AG20443 (cell line): ENCODE measurements around the gene TBL1X.
"Not testable (repeated sequence)": the region's sequence is repeated elsewhere in the genome, so short reads cannot be mapped to it uniquely, and the experiment has no call there.

Source experiments
- DNase-seq: peaks from one replicate; pipeline ENCODE4 v3.0.0; 2012; ENCODE audit warnings: low spot score, mixed read lengths

TBL1X gene

GRCh38 chrX:9765072-9765736 is 300.3 kb downstream of the TBL1X start:
- no peak for DNase-seq

- no peak for DNase-seq
Observed at GRCh38 chrX:9765737-9766097, 300.9 kb downstream of the TBL1X start, which contains the start of gene GPR143. GPR143 (minus strand) TSS chrX:9765847; CDS start chrX:9765817, 30 bp downstream.

- DNase-seq: no peak
Observed at GRCh38 chrX:9767375-9767774, 302.5 kb downstream of the TBL1X start.

DNA sequence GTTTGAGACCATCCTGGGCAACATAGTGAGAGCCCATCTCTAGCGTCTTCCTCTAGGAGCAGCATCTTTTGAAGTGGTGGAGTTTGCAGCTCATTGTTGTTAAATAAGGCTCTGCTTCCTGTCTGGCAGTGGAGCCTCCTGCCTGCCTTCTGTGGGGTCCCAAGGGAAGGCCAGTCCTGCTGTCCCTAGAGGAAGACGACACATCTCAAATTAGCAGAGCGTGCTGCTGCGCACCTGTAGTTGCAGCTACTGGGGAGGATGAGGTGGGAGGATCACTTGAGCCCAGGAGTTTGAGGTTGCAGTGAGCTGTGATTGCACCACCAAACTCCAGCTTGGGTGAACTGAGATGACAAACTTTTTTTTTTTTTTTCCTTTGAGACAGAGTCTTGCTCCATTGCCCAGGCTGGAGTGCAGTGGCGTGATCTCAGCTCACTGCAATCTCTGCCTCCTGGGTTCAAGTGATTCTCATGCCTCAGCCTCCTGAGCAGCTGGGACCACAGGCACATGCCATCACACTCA is 303.5 kb downstream of the TBL1X start:
- not testable (repeated sequence) for DNase-seq

GRCh38 chrX:9770319-9770718 is 305.5 kb downstream of the TBL1X start:
- DNase-seq: no peak

- no peak for DNase-seq
Observed at GRCh38 chrX:9772943-9773342, 308.1 kb downstream of the TBL1X start.

DNA sequence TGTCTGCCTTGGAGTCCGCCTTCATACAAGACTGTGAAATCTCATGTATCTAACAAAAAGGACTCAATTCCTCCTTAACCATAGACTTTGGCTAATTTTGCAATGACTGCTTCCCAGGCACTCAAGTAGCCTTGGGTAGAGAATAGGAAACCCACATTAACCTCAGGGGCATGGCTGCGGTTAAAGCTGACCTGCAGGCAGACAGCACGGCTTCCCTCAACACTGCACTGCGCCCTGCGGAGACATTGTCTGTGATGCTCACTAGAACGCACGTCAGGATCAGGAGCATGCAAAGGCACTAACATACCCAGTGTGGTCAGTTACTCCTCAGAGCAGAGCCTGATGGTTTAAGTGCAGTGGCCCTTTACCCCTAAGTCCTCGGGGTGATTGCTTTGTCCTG is 311.1 kb downstream of the TBL1X start:
- DNase-seq: no peak

DNA sequence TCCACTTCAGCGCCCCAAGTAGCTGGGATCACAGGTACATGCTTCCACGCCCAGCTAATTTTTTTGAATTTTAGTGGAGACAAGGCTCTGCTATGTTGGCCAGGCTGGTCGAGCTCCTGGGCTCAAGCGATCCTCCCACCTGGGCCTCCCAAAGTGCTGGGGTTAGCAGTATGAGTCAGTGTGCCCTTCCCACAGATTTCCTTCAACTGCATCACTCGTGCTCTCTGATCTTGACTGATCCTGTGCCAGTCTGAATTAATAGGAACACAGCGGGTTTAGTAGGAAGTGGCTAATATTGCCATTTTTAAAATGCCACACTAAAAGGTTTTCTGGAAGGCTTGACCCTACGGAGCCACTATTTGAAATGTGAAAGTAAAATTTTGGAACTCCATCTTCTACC is 317.1 kb downstream of the TBL1X start:
- no peak for DNase-seq

DNA sequence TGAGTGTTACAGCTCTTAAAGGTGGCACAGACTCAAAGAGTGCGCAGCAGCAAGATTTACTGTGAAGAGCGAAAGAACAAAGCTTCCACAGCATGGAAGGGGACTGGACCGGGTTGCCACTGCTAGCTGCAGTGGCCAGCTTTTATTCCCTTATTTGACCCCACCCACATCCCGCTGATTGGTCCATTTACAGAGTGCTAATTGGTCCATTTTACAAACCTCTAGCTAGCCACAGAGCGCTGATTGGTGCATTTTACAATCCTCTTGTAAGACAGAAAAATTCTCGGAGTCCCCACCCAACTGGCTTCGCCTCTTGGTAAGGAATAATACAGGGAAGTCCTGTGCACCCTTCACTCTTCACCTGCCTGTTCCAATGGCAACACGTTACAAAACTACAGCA is 319.5 kb downstream of the TBL1X start:
- DNase-seq: no peak

GRCh38 chrX:9785254-9785943 is 320.5 kb downstream of the TBL1X start:
- no peak for DNase-seq

GRCh38 chrX:9785944-9786797 is 321.3 kb downstream of the TBL1X start, which contains the start of gene SHROOM2:
SHROOM2 (plus strand) TSS chrX:9786429; CDS start chrX:9786546, 117 bp downstream.
- DNase-seq: no peak

- DNase-seq: no peak
Observed at GRCh38 chrX:9786798-9787635, 322.2 kb downstream of the TBL1X start.

DNA sequence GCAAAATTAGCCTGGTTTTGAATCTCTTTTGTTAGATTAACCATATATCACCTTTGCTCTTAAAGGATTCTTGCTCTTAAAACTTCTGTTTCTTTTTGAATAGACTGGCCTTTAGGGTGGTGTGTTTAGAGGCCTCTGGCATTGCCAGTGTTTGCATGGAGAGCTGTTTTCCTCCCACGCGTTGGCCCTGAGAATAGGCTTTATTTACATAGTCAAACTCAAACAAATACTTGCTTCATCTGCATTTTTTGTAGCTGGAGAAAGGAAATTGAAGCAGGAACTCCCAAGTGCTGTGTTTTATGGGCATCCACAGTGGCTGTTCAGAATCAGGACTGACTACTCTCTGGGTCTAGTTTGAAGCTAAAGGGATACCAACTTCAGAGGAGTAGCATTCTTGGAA is 324.1 kb downstream of the TBL1X start:
- DNase-seq: no peak

- no peak for DNase-seq
Observed at GRCh38 chrX:9789555-9789954, 324.7 kb downstream of the TBL1X start.
